Measurements from ENCODE around the gene NOXO1. TPM values are rescaled to one million over a fixed set of nuclear protein-coding genes. Genes with fewer than 3 reads are reported as not detected.
A peak's percentile ranks its signal among the peaks of the same experiment; 100 is the strongest.

The NOXO1 gene
- not detected in 2 replicates for polyA plus RNA-seq (2011; rRNA removed)
- not detected in 2 replicates for polyA minus RNA-seq (2011; rRNA and poly(A)+ RNA removed)

GRCh38 chr16:1981398-1981836, at the start of gene NOXO1:
TSS of gene NOXO1 (minus strand) at chr16:1981469. CDS start at chr16:1981179, 290 bp downstream.
- Histone ChIP-seq H3K4me3 (ENCODE audit: low read depth, low read length) (no peak within 1 kb of the TSS), H3K9me3 (ENCODE audit: control insufficient read depth, insufficient read depth, low read length) (peaks cover 3% of the 10 kb centered on the region; the same call in 1 of the 2 replicates), H3K27ac (ENCODE audit: low read depth, low read length) (no peak within 1 kb of the TSS), H3K27me3 (ENCODE audit: control insufficient read depth, insufficient read depth, low read length) (peaks cover 36% of the 10 kb centered on the region)
- ChIA-PET POLR2A (interaction anchor here (0.7 to 3.6 kb wide), 2 partner anchors 10 to 17 kb away, joined by 4 to 14 read pairs; partner anchors contain the start of gene RPS2), CTCF (interaction anchor here (1.6 kb wide), 1 partner anchor 159 kb away, joined by 10 read pairs; no protein-coding TSS in a partner anchor)
- no peak for DNase-seq (ENCODE audit: low read depth, low spot score)
- TF ChIP-seq CTCF (IDR thresholded peaks at IDR 0.05; ENCODE audit: low read depth, low read length) = no peak

DNA sequence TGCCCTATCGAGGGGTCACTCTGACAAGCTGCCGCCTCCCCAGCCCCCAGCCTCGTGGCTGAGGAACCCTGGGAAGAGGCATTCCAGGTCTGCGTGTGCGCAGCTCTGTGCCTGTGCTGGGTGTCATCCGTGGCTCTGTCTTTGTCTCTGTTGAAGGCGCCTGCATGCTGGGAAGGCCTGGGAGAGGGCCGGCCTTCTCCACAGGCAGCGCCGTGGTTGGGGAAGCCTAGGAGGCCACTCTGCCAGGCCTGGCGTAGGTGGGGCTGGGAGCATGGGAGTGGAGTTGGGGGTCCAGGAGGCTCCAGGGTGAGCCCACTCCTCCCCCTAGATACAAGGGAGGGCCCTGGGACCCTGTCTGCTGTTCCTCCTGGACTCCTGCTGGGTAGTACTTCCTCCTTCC, 48.8 kb upstream of the NOXO1 start:
- POLR2A ChIA-PET = no interaction called here
- CTCF ChIA-PET = no interaction called here
- H3K27ac ChIP-seq (ENCODE audit: low read depth, low read length) = no peak overlapping the region
- H3K4me3 ChIP-seq (ENCODE audit: low read depth, low read length) = no peak overlapping the region
- H3K27me3 ChIP-seq (ENCODE audit: control insufficient read depth, insufficient read depth, low read length) = no peaks in the 10 kb centered on the region
- no peak for DNase-seq (ENCODE audit: low read depth, low spot score)
- no peaks in the 10 kb centered on the region; the same call in 1 of the 2 replicates for H3K9me3 ChIP-seq (ENCODE audit: control insufficient read depth, insufficient read depth, low read length)
- no peak for TF ChIP-seq CTCF (IDR thresholded peaks at IDR 0.05; ENCODE audit: low read depth, low read length)

DNA sequence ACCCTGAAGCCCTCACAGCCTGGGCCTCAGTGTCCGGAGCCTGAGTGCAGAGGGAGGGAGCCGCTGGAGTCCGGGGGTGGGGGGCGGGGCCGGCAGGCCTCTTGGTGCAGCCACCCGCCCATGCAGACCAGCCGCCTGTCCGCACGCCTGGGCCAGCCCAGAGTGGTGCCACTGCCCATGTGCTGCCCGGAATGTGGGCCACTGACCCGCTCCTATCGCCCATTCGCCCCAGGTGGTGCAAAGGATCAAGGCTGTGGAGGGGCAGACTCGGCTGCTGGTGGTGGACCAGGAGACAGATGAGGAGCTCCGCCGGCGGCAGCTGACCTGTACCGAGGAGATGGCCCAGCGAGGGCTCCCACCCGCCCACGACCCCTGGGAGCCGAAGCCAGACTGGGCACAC, 48.1 kb upstream of the NOXO1 start:
- DNase-seq (ENCODE audit: low read depth, low spot score) = no peak
- TF ChIP-seq CTCF (IDR thresholded peaks at IDR 0.05; ENCODE audit: low read depth, low read length) = no peak
- ChIA-PET CTCF (no interaction called here), POLR2A (no interaction called here)
- Histone ChIP-seq H3K27me3 (ENCODE audit: control insufficient read depth, insufficient read depth, low read length) (no peaks in the 10 kb centered on the region), H3K9me3 (ENCODE audit: control insufficient read depth, insufficient read depth, low read length) (no peaks in the 10 kb centered on the region; the same call in 1 of the 2 replicates), H3K27ac (ENCODE audit: low read depth, low read length) (no peak overlapping the region), H3K4me3 (ENCODE audit: low read depth, low read length) (no peak overlapping the region)

DNA sequence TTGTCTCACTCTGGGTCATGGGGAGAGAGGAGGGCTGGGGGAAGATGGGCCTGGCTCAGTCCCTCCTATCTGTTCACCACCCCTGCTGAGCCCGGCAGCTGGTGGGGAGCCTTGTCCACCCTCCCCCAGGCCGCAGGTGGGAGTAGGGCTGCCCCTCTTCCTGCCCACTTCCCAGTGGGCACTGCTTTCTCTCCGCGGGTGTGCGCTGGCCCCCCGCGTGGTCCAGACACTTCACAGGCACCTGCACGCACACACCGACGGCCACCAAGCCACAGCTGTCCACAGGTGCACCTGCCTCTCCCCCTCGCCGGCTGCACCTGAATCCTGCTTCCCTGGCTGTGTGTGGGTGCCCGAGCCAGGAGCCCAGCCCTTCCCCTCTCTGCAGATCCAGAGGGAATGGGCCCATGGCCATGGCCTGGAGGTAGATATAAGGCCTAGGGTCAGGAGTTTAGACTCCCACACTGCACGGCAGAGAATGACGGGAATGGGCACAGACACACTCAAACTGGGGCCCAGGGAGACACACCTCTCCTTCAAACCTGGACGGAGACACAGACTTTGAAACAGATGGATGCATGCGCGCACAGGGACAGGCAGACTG, 47.5 kb upstream of the NOXO1 start:
- POLR2A ChIA-PET = interaction anchor here (1.7 kb wide), 1 partner anchor 126 kb away, joined by 11 read pairs; the partner anchor contains the start of gene TRAF7
- Histone ChIP-seq H3K27me3 (ENCODE audit: control insufficient read depth, insufficient read depth, low read length) (no peaks in the 10 kb centered on the region), H3K9me3 (ENCODE audit: control insufficient read depth, insufficient read depth, low read length) (no peaks in the 10 kb centered on the region; the same call in 1 of the 2 replicates), H3K4me3 (ENCODE audit: low read depth, low read length) (no peak overlapping the region), H3K27ac (ENCODE audit: low read depth, low read length) (no peak overlapping the region)
- CTCF ChIA-PET = interaction anchor here (1.8 kb wide), 1 partner anchor 112 kb away, joined by 8 read pairs; no protein-coding TSS in a partner anchor
- no peak for TF ChIP-seq CTCF (IDR thresholded peaks at IDR 0.05; ENCODE audit: low read depth, low read length)
- no peak for DNase-seq (ENCODE audit: low read depth, low spot score)

DNA sequence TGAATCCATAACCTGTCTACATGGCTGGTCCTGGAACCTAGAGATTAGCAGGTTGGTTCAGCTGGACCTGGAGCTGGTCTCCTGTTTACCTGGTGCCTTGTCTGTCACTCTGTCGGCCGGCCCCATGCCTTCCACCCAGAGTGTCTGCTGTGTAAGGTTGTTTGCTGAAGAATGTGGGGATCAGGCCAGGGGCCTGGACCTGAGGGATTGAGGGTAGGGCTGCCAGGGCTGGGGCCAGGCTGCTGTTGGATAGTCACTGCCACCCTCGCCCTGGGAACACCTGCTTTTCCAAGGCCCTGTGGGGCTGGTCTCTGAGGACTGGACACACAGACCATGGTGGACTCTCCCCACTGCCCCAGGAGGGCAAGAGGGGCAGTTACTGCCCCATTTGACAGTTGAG, 46.9 kb upstream of the NOXO1 start:
- ChIA-PET POLR2A (interaction anchor here (1.7 kb wide), 1 partner anchor 127 kb away, joined by 11 read pairs; the partner anchor contains the start of gene TRAF7), CTCF (interaction anchor here (1.8 kb wide), 1 partner anchor 112 kb away, joined by 8 read pairs; no protein-coding TSS in a partner anchor)
- peak overlapping the region; percentile 72 for H3K4me3 ChIP-seq (ENCODE audit: low read depth, low read length)
- no peak for TF ChIP-seq CTCF (IDR thresholded peaks at IDR 0.05; ENCODE audit: low read depth, low read length)
- no peaks in the 10 kb centered on the region; the same call in 1 of the 2 replicates for H3K9me3 ChIP-seq (ENCODE audit: control insufficient read depth, insufficient read depth, low read length)
- no peak for DNase-seq (ENCODE audit: low read depth, low spot score)
- H3K27me3 ChIP-seq (ENCODE audit: control insufficient read depth, insufficient read depth, low read length) = no peaks in the 10 kb centered on the region
- no peak overlapping the region for H3K27ac ChIP-seq (ENCODE audit: low read depth, low read length)

Data from AG04450 (cell line).